K562 treated with DMSO at 1 percent for 4 hours (cell line): ENCODE data around the gene CCL11. TPM values are rescaled to one million over a fixed set of nuclear protein-coding genes. Genes with fewer than 3 reads are reported as not detected.

Experiments
- total RNA-seq: library from RNA; unstranded; fragments of 300-600 nt; gene quantifications from 2 replicates; pipeline ENCODE4 v1.2.3, GENCODE V29; 2022; ENCODE audit not compliant: insufficient read depth

Gene CCL11
- total RNA-seq, result not detected in 2 replicates

GRCh38 chr17:34285286-34285792 lies at the start of gene CCL11:
Gene CCL11, plus strand, starts transcription at chr17:34285742. Its CDS starts 67 bp downstream, at chr17:34285809.

GRCh38 chr17:34254651-34255380 lies 30.7 kb upstream of the CCL11 start, which contains the start of gene CCL2:
Gene CCL2, plus strand, starts transcription at chr17:34255285. Its CDS starts 65 bp downstream, at chr17:34255350.

GRCh38 chr17:34269969-34270368 lies 15.6 kb upstream of the CCL11 start, which contains the start of gene CCL7:
Gene CCL7, plus strand, starts transcription at chr17:34270221. Its CDS starts 70 bp downstream, at chr17:34270291.

DNA sequence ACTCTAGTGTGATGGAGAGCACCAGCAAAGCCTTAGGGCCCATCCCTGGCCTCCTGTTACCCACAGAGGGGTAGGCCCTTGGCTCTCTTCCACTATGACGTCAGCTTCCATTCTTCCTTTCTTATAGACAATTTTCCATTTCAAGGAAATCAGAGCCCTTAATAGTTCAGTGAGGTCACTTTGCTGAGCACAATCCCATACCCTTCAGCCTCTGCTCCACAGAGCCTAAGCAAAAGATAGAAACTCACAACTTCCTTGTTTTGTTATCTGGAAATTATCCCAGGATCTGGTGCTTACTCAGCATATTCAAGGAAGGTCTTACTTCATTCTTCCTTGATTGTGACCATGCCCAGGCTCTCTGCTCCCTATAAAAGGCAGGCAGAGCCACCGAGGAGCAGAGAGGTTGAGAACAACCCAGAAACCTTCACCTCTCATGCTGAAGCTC lies 33.5 kb downstream of the CCL11 start, which contains the start of gene CCL8:
CCL8 (plus strand) TSS at position 397 of the 445 bp plus-strand sequence. CDS start 67 bp downstream, outside the sequence.

Other genes starting within 250 kb of the CCL11 start
- gene CCL2, start 30.5 kb upstream of the CCL11 start, total RNA-seq, result 2.0 TPM in 1 of 2 replicates, not detected in the other
- gene CCL7, start 15.5 kb upstream of the CCL11 start, total RNA-seq, result not detected in 2 replicates
- gene CCL8, start 33.7 kb downstream of the CCL11 start, total RNA-seq, result 1.2 TPM in 1 of 2 replicates, not detected in the other
- gene CCL13, start 70.7 kb downstream of the CCL11 start, total RNA-seq, result not detected in 2 replicates
- gene CCL1, start 77.5 kb downstream of the CCL11 start, total RNA-seq, result not detected in 2 replicates